Fibroblast of mammary gland (primary cell): Measurements from ENCODE around the gene COL24A1.

Experiments
- DNase-seq: peaks from one replicate; pipeline ENCODE4 v3.0.0-alpha.2; 2010; ENCODE audit warnings: low read depth
- H3K4me3 ChIP-seq: 2 replicates; pipeline ENCODE4 v1.5.1; 2011; ENCODE audit warnings: low read depth, mild to moderate bottlenecking, low read length, moderate library complexity; ENCODE audit not compliant: control insufficient read depth
- CTCF ChIP-seq: conservative IDR thresholded peaks from 2 replicates; pipeline ENCODE4 v1.5.1; 2011; ENCODE audit warnings: low read depth, low read length, inconsistent platforms; ENCODE audit not compliant: control insufficient read depth, insufficient read depth

The COL24A1 gene

GRCh38 chr1:85692730-85693314 is 463.8 kb downstream of the COL24A1 start:
- H3K4me3 ChIP-seq = no peak overlapping the region
- peak; percentile 77 for DNase-seq
- TF ChIP-seq CTCF = peak; percentile 50

GRCh38 chr1:85689775-85690404 is 466.7 kb downstream of the COL24A1 start:
- no peak for DNase-seq
- H3K4me3 ChIP-seq = no peak overlapping the region
- TF ChIP-seq CTCF = no peak

GRCh38 chr1:85683292-85684025 is 473.1 kb downstream of the COL24A1 start:
- TF ChIP-seq CTCF = no peak
- no peak overlapping the region for H3K4me3 ChIP-seq
- DNase-seq = peak; percentile 18

GRCh38 chr1:85681087-85681486 is 475.5 kb downstream of the COL24A1 start:
- TF ChIP-seq CTCF = no peak
- DNase-seq = peak; percentile 55
- H3K4me3 ChIP-seq = no peak overlapping the region
